HEK293 (cell line): ENCODE measurements around the gene ZNF576.

ENCODE experiments used
- BCL11A ChIP-seq: fragments of 450-650 bp; formaldehyde crosslinking; IDR thresholded peaks from 2 replicates; pipeline ENCODE4 v1.5.1; 2016; ENCODE audit warnings: low read depth, missing biosample characterization, missing genetic modification characterization
- CTCF ChIP-seq: fragments of 450-650 bp; formaldehyde crosslinking; IDR thresholded peaks from 2 replicates; pipeline ENCODE4 v1.5.1; 2016; ENCODE audit warnings: missing biosample characterization, missing genetic modification characterization
- REST ChIP-seq: fragments of 450-650 bp; formaldehyde crosslinking; IDR thresholded peaks from 2 replicates; pipeline ENCODE4 v1.5.1; 2016; ENCODE audit warnings: missing biosample characterization, missing genetic modification characterization
- ZNF639 ChIP-seq: fragments of 450-650 bp; formaldehyde crosslinking; IDR thresholded peaks from 2 replicates; pipeline ENCODE4 v1.5.1; 2016; ENCODE audit warnings: missing biosample characterization, missing genetic modification characterization

DNA sequence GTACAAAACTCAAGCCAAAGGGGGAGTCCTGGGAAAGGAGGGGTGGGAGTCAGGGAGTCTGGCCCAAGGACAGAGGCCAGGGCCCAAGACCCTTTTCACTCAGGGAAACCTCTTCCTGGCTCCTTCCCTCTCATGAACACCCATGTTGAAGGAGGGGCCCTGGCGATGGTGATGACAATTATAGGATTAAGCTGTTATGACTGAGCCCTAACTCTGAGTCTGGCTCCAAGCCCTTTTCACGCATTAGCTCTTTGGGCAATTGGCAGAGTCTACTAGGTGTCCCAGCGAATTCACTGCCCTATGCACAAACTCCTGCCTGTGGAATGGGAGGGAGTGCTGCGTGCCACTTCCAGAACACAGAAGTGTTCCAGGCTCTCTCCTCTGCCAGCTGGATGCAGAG, 42.7 kb upstream of the ZNF576 start:
- TF ChIP-seq CTCF (no peak), BCL11A (tag by site-specific recombination) (no peak), ZNF639 (no peak), REST (tag by site-specific recombination) (no peak)
